Measurements from ENCODE around the gene CTBP2. TPM values are rescaled to one million over a fixed set of nuclear protein-coding genes. Genes with fewer than 3 reads are reported as not detected.

CTBP2 gene
- total RNA-seq, 2 donors from 2014 or later = 106 to 172 TPM

DNA sequence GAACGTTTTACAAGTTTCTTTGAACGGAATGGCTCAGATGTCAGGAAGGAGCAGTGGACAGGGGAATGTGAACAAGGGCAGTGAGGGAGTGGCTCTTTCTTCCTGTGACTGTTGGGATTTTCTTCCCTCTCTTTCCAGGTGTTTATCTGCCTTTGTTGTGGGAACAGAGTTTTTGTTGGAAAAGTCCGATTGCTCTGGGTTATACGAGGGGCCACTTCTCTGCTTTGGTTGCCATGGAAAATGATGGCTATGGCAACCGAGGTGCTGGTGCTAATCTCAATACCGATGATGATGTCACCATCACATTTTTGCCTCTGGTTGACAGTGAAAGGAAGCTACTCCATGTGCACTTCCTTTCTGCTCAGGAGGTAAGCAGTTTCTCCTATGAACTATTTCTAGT, 177.0 kb downstream of the CTBP2 start:
- H3K4me3 ChIP-seq = no peak overlapping the region
- no peak overlapping the region for H3K27ac ChIP-seq
- no peaks in the 10 kb centered on the region for H3K36me3 ChIP-seq
- intact Hi-C loops (cut with DNase I) = no loop called here
- H3K4me1 ChIP-seq = no peaks in the 10 kb centered on the region
- TF ChIP-seq, protein P1, sequence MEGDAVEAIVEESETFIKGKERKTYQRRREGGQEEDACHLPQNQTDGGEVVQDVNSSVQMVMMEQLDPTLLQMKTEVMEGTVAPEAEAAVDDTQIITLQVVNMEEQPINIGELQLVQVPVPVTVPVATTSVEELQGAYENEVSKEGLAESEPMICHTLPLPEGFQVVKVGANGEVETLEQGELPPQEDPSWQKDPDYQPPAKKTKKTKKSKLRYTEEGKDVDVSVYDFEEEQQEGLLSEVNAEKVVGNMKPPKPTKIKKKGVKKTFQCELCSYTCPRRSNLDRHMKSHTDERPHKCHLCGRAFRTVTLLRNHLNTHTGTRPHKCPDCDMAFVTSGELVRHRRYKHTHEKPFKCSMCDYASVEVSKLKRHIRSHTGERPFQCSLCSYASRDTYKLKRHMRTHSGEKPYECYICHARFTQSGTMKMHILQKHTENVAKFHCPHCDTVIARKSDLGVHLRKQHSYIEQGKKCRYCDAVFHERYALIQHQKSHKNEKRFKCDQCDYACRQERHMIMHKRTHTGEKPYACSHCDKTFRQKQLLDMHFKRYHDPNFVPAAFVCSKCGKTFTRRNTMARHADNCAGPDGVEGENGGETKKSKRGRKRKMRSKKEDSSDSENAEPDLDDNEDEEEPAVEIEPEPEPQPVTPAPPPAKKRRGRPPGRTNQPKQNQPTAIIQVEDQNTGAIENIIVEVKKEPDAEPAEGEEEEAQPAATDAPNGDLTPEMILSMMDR (IDR thresholded peaks at IDR 0.05) = no peak
- no peak for DNase-seq
- no peaks in the 10 kb centered on the region for H3K9me3 ChIP-seq
- H3K27me3 ChIP-seq = no peaks in the 10 kb centered on the region
- no peak overlapping the region for H3K9ac ChIP-seq (ENCODE audit: low read depth in 2 of 2, low read length in 2 of 2)

DNA sequence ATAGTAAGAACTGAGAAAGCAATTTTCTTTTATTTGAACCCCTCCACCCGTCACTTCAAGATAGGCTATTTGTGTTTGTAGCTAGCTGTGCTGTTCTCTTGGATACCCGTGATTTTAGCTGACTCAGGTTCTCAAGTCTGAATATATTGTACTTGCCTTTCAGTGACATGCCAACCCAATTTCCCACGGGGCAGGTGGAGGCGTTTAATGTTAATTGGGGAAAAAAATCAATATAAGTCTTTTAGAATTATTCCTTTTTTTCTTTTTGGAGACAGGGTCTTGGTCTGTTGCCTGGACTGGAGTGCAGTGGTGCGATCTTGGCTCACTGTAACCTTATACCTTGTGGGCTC, 182.0 kb downstream of the CTBP2 start:
- no peaks in the 10 kb centered on the region for H3K36me3 ChIP-seq

DNA sequence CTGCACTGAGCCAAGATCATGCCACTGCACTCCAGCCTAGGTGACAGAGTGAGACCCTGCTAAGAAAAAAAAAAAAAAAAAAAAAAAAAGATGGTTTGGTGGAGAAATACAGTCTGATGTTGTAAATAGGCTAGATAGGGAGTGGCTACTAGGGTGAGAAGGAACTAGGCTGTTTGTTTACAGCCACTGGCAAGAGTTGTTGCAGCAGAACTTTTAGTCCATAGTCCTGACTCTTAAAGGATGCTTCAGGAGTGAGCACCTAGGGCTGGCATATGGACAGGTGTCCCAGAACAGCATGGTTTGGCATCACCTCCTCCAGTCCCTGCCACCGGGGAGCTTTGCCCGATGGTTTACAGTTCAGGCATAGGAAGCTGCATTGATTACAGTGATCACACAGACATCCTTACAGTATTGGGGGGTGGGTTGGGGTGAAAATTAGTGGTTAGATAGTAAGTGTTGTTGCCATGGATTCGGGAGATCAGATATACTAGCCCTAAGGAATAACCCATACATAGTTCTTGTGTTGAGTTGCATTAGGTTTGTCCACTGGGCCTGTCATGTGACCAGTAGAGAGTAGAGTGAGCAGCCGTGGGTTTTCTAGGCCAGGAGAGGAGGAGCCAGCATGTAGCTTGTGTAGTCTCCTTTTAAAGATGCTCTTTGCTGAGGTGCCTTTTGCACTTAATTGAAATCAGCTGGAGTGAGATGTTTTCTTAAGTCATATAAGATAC, 182.6 kb downstream of the CTBP2 start:
- no peaks in the 10 kb centered on the region for H3K27me3 ChIP-seq
- H3K4me3 ChIP-seq = no peak overlapping the region
- DNase-seq = no peak
- no peak overlapping the region for H3K27ac ChIP-seq
- H3K36me3 ChIP-seq = no peaks in the 10 kb centered on the region
- no peaks in the 10 kb centered on the region for H3K4me1 ChIP-seq
- TF ChIP-seq, protein P1 (IDR thresholded peaks at IDR 0.05) = no peak
- no peak overlapping the region for H3K9ac ChIP-seq (ENCODE audit: low read depth in 2 of 2, low read length in 2 of 2)
- intact Hi-C loops (cut with DNase I) = no loop called here
- H3K9me3 ChIP-seq = no peaks in the 10 kb centered on the region

More for the DNA sequence above, 182.0 kb downstream of the CTBP2 start:
- DNase-seq = no peak
- Histone ChIP-seq H3K9ac (ENCODE audit: low read depth in 2 of 2, low read length in 2 of 2) (no peak overlapping the region), H3K4me1 (no peaks in the 10 kb centered on the region), H3K4me3 (no peak overlapping the region), H3K27me3 (no peaks in the 10 kb centered on the region), H3K9me3 (no peaks in the 10 kb centered on the region), H3K27ac (no peak overlapping the region)
- intact Hi-C loops (cut with DNase I) = no loop called here
- TF ChIP-seq, protein P1 (IDR thresholded peaks at IDR 0.05) = no peak

- Histone ChIP-seq H3K27ac (no peak overlapping the region), H3K27me3 (no peaks in the 10 kb centered on the region), H3K9me3 (no peaks in the 10 kb centered on the region), H3K36me3 (no peaks in the 10 kb centered on the region), H3K9ac (ENCODE audit: low read depth in 2 of 2, low read length in 2 of 2) (no peak overlapping the region), H3K4me3 (no peak overlapping the region), H3K4me1 (no peaks in the 10 kb centered on the region)
- no peak for DNase-seq
- TF ChIP-seq, protein P1 (IDR thresholded peaks at IDR 0.05) = no peak
- intact Hi-C loops (cut with DNase I) = no loop called here
Observed at GRCh38 chr10:124977161-124977560, 183.2 kb downstream of the CTBP2 start.

GRCh38 chr10:124975977-124976514, 184.3 kb downstream of the CTBP2 start:
- Histone ChIP-seq H3K9ac (ENCODE audit: low read depth in 2 of 2, low read length in 2 of 2) (no peak overlapping the region), H3K27me3 (no peaks in the 10 kb centered on the region), H3K36me3 (no peaks in the 10 kb centered on the region), H3K4me1 (no peaks in the 10 kb centered on the region), H3K27ac (no peak overlapping the region), H3K9me3 (no peaks in the 10 kb centered on the region), H3K4me3 (no peak overlapping the region)
- no peak for DNase-seq
- intact Hi-C loops (cut with DNase I) = no loop called here
- TF ChIP-seq, protein P1 (IDR thresholded peaks at IDR 0.05) = no peak
